Fibroblast of mammary gland (primary cell): ENCODE data around the gene ETS1.
A peak's percentile ranks its signal among the peaks of the same experiment; 100 is the strongest.

Source experiments
- DNase-seq: peaks from one replicate; pipeline ENCODE4 v3.0.0-alpha.2; 2010; ENCODE audit warnings: low read depth
- H3K4me3 ChIP-seq: 2 replicates; pipeline ENCODE4 v1.5.1; 2011; ENCODE audit warnings: low read depth, mild to moderate bottlenecking, low read length, moderate library complexity; ENCODE audit not compliant: control insufficient read depth
- CTCF ChIP-seq: conservative IDR thresholded peaks from 2 replicates; pipeline ENCODE4 v1.5.1; 2011; ENCODE audit warnings: low read depth, low read length, inconsistent platforms; ENCODE audit not compliant: control insufficient read depth, insufficient read depth

Gene ETS1

DNA sequence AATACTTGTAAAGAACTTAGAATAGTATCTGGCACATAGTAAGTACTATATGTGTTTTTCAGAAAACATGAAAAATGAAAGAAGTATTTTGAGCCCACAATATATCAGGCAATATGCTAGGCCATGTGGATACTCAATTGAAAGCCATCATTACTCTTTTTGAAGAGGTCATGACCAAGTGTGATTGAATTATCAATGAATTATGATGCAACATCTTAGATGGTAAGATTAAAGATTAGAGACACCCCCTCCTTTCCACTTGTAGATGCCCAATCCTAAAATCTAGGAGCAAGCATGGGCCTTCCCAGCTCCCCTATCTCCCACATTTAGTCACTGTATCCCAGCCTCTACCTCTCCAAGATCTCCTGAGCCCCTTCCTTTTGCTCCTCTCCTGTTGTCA lies 154.4 kb downstream of the ETS1 start:
- no peak for DNase-seq
- TF ChIP-seq CTCF, result no peak
- no peak overlapping the region for H3K4me3 ChIP-seq

GRCh38 chr11:128431931-128432330 lies 155.4 kb downstream of the ETS1 start:
- TF ChIP-seq CTCF, result no peak
- DNase-seq, result no peak
- no peak overlapping the region for H3K4me3 ChIP-seq

- peak; percentile 21 for DNase-seq
- no peak for TF ChIP-seq CTCF
Observed at GRCh38 chr11:128428935-128429334, 158.4 kb downstream of the ETS1 start.

GRCh38 chr11:128424851-128425285 lies 162.5 kb downstream of the ETS1 start:
- peak; percentile 45 for DNase-seq
- H3K4me3 ChIP-seq, result no peak overlapping the region
- no peak for TF ChIP-seq CTCF

More at GRCh38 chr11:128428935-128429334, 158.4 kb downstream of the ETS1 start:
- no peak overlapping the region for H3K4me3 ChIP-seq

- TF ChIP-seq CTCF, result no peak
- no peak overlapping the region for H3K4me3 ChIP-seq
- no peak for DNase-seq
Observed at GRCh38 chr11:128424271-128424711, 163.1 kb downstream of the ETS1 start.

DNA sequence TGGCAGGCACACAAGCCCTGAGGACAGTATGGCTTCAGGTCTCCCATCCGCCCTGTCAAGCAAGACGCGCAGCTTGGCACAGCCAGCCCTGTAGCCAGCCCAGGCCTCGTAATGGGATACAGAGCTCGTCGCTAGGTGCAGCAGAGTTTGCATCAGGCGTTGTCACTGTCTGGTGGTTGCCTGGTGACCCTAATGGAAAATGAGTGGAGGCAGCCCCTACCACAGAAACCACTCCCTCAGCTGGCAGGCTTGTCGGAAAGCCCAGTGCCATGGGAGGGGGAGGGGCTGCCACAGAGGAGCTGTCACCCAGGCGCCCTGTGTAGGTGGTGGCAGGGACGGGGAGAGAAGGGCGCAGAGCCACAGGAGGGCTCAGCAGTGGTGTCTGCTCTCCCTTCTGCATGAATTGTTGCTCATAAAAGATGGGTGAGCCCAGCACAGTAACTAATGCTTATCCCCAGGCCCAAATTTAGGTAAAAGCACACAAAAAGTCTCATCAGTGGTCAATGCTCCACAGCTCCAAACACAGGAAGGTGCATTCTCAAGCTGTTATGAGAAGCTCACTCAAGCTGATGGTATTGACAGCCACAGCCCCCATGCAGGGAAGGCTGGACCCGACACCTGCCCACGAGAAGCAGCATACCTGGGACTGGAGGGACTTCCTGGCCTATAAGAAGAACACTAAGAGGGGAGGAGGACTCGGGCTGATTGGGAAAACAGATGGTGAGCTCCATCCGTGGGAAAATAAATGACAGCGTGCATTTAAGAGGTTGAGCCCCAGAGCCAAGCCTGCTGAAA lies 164.6 kb downstream of the ETS1 start:
- no peak overlapping the region for H3K4me3 ChIP-seq
- no peak for DNase-seq
- TF ChIP-seq CTCF, result no peak
